ENCODE results near the gene NOD2.

The NOD2 gene

GRCh38 chr16:50742576-50743200 lies 49.3 kb downstream of the NOD2 start:
- DNase-seq (ENCODE audit: low spot score) = peak; percentile 19

DNA sequence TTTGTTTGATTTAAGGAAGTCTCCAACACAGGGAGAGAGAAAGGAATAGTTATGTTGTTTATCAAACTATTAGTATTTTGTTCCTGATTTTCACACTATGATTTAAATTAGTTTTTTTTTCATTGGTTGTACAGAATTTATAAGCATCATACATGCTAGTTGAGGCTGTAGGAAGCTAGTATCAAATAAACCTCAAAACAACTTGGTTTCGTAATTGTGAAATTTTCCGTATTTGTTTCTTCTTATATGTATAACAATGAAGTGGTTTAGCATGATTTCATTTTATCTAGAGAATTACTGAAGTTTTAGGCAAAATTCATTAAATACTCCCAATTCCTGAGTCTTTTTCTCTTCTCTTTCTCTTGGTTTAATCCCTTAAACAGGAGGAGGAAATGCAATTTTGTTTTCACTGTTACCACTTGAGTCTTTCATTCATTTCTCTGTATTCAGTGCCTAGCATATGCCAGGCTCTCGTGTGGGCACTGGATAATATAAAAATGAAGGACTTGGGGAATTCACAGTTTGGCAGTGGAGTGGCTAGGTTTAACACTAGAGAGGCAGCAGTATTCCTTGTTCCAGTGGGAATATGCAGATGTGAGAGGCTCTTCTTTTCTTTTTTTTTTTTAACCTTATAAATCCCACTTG lies 50.3 kb downstream of the NOD2 start:
- no peak for DNase-seq (ENCODE audit: low spot score)

DNA sequence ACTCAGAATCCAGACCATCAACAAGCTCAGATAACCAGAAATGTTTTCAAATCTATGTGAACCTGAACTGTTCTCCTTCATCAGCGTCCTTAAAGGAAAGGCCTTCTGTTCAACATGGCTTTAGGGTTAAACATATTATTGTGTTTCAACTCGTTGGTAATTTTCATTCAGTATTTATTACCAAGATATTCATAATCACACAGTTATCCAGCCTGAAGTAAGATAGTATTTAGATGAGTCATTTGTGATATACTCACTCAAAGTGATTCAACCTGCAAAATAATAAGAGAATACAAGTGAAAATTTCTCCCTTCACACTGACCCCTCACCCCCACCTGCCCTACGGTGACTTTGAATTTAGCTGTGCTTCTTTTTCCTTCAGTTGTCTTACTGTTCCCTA lies 51.5 kb downstream of the NOD2 start:
- no peak for DNase-seq (ENCODE audit: low spot score)

GRCh38 chr16:50745940-50746339 lies 52.5 kb downstream of the NOD2 start:
- DNase-seq (ENCODE audit: low spot score) = no peak

- no peak for DNase-seq (ENCODE audit: low spot score)
These were observed 54.0 kb downstream of the NOD2 start for GRCh38 chr16:50747207-50747956.

GRCh38 chr16:50751528-50751927 lies 58.1 kb downstream of the NOD2 start:
- DNase-seq (ENCODE audit: low spot score) = no peak

- no peak for DNase-seq (ENCODE audit: low spot score)
These were observed 59.2 kb downstream of the NOD2 start for GRCh38 chr16:50752471-50753235.

DNA sequence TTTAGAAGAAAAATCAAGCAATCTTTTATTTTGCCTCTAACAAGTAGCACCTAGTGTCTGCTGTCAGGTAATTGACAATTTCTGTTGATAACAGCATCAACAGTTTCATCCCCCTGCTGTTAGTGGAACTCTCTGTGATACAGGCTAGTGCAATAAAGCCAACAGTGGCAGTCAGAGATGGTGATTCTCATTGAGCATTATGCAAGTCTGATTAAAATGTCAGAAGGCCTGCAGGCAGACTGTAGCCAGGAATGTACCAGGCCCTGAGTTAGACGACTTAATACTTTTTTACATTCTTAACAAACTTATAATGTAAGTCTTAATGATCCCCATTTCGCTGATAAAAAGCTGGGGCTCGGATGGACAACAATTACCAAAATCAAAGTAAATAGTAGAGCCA lies 63.1 kb downstream of the NOD2 start:
- no peak for DNase-seq (ENCODE audit: low spot score)

- no peak for DNase-seq (ENCODE audit: low spot score)
These were observed 67.9 kb downstream of the NOD2 start for GRCh38 chr16:50761267-50761666.

GRCh38 chr16:50762241-50762640 lies 68.8 kb downstream of the NOD2 start:
- no peak for DNase-seq (ENCODE audit: low spot score)

GRCh38 chr16:50763211-50763610 lies 69.8 kb downstream of the NOD2 start:
- DNase-seq (ENCODE audit: low spot score) = no peak

DNA sequence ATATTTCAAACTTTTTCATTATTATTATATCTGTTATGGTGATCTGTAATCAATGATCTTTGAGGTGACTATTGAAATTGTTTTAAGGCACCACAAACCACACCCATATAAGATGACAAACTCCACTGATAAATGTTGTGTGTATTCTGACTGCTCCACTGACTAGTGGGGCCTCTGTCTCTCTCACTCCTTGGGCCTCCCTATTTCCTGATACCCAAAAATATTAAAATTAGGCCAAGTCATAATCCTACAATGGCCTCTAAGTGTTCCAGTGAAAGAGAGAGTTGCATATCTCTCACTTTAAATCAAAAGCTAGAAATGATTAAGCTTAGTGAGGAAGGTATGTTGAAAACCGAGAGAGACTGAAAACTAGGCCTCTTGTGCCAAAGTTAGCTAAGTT lies 71.9 kb downstream of the NOD2 start:
- DNase-seq (ENCODE audit: low spot score) = no peak

DNA sequence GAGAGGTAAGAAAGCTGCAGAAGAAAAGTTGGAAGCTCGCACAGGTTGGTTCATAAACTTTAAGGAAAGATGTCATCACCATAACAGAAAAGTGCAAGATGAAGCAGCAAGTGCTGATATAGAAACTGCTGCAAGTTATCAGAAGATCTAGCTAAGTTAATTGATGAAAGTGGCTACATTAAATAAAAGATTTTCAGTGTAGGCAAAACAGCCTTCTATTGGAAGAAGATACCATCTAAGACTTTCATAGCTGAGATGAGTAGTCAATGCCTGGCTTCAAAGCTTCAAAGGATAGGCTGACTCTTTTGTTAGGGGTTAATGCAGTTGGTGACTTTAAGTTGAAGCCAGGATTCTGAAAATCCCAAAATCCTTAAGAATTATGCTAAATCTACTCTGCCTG lies 72.5 kb downstream of the NOD2 start:
- DNase-seq (ENCODE audit: low spot score) = no peak

GRCh38 chr16:50767197-50767596 lies 73.8 kb downstream of the NOD2 start:
- DNase-seq (ENCODE audit: low spot score) = no peak

DNA sequence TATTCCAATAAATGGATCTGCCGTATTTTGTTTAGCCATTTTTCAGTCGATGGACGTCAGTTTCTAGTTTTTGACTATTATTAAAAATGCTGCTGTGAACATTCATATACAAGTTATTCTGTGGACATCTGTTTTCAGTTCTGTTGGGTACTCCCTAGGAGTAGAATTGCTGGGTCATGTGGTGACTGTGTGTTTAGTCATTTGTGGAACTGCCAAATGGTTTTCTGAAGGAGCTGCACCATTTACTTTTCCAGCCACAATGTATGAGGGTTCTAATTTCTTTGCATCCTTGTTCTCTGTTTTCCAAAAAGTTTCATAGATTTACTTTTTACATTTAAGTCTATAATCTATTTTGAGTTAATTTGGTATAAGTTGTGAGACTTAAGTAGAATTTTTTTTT lies 78.0 kb downstream of the NOD2 start:
- DNase-seq (ENCODE audit: low spot score) = no peak

DNA sequence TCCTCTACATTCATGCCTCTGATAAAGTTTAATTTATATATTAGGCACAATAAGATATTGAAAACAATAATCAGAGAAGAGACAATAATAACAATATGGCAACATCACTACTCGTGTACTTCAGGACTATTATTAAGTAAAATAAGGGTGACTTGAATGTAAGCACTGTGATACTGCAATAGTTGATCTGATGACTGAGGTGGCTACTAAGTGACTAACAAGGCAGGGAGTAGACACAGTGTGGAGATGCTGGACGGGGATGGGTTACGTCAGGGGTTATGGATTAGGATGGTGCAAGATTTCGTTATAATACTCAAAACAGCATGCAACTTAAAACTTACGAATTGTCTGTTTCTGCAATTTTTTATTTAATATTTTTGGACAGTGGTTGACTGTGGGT lies 81.0 kb downstream of the NOD2 start:
- DNase-seq (ENCODE audit: low spot score) = no peak

- DNase-seq (ENCODE audit: low spot score) = no peak
These were observed 81.6 kb downstream of the NOD2 start for GRCh38 chr16:50774960-50775359.

DNA sequence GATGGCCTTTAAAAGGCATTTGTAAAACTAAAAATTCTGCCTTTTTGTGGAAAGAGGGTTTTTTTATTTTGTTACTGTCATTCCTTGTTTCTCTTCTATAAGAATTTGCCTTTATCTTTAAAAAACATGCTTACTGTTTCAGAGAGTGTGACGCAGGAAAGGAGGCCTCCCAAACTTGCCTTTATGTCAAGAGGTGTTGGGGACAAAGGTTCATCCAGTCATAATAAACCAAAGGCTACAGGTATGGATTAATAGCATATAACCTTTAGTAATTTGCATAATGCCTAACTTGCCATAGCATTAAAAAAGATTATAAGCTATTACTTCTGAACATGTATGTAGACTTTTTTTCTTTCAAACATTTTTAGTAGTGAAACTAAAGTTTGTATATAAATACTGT lies 82.6 kb downstream of the NOD2 start:
- no peak for DNase-seq (ENCODE audit: low spot score)

GRCh38 chr16:50778284-50779163 lies 85.1 kb downstream of the NOD2 start:
- DNase-seq (ENCODE audit: low spot score) = no peak

GRCh38 chr16:50781043-50781442 lies 87.6 kb downstream of the NOD2 start:
- no peak for DNase-seq (ENCODE audit: low spot score)

- no peak for DNase-seq (ENCODE audit: low spot score)
These were observed 88.1 kb downstream of the NOD2 start for GRCh38 chr16:50781518-50781917.
